MG63 (cell line): ENCODE results near the gene USP17L30. TPM values are rescaled to one million over a fixed set of nuclear protein-coding genes. Genes with fewer than 3 reads are reported as not detected.

Experiments
- total RNA-seq: library from RNA; depleted of rRNA; stranded (reverse); fragments of >200 nt; shearing (Covaris generic); gene quantifications from 2 replicates; pipeline ENCODE4 v1.2.3, GENCODE V29; 2014; ENCODE audit warnings: low replicate concordance; rRNA removed

The USP17L30 gene
- total RNA-seq, 1 experiment from 2014 or later: not detected

Other genes with a start within 250 kb of the USP17L30 start
- gene FAM90A26, start 192.7 kb upstream of the USP17L30 start, total RNA-seq: not detected in 2 replicates
- gene USP17L10, start 152.5 kb upstream of the USP17L30 start, total RNA-seq: not detected in 2 replicates
- not detected in 2 replicates for gene USP17L11, start 147.7 kb upstream of the USP17L30 start, total RNA-seq
- gene USP17L12, start 143.0 kb upstream of the USP17L30 start, total RNA-seq: not detected in 2 replicates
- not detected in 2 replicates for gene USP17L13, start 138.2 kb upstream of the USP17L30 start, total RNA-seq
- not detected in 2 replicates for gene USP17L15, start 128.7 kb upstream of the USP17L30 start, total RNA-seq
- gene USP17L17, start 119.2 kb upstream of the USP17L30 start, total RNA-seq: not detected in 2 replicates
- gene USP17L18, start 114.5 kb upstream of the USP17L30 start, total RNA-seq: not detected in 2 replicates
- gene USP17L19, start 109.8 kb upstream of the USP17L30 start, total RNA-seq: not detected in 2 replicates
- not detected in 2 replicates for gene USP17L20, start 105.0 kb upstream of the USP17L30 start, total RNA-seq
- gene USP17L21, start 100.3 kb upstream of the USP17L30 start, total RNA-seq: not detected in 2 replicates
- gene USP17L22, start 95.5 kb upstream of the USP17L30 start, total RNA-seq: not detected in 2 replicates
- gene USP17L24, start 38.0 kb upstream of the USP17L30 start, total RNA-seq: not detected in 2 replicates
- not detected in 2 replicates for gene USP17L25, start 33.2 kb upstream of the USP17L30 start, total RNA-seq
- not detected in 2 replicates for gene USP17L26, start 28.5 kb upstream of the USP17L30 start, total RNA-seq
- not detected in 2 replicates for gene USP17L5, start 23.7 kb upstream of the USP17L30 start, total RNA-seq
- not detected in 2 replicates for gene USP17L27, start 19.0 kb upstream of the USP17L30 start, total RNA-seq
- not detected in 2 replicates for gene USP17L28, start 14.2 kb upstream of the USP17L30 start, total RNA-seq
- gene USP17L29, start 9.5 kb upstream of the USP17L30 start, total RNA-seq: not detected in 2 replicates
- not detected in 2 replicates for gene DEFB131A, start 81.3 kb downstream of the USP17L30 start, total RNA-seq